Gastrocnemius medialis (tissue), 4 donors: ENCODE data around the gene CENPB. TPM values are rescaled to one million over a fixed set of nuclear protein-coding genes. Genes with fewer than 3 reads are reported as not detected.
A peak's percentile ranks its signal among the peaks of the same experiment; 100 is the strongest.

Experiments used
- ATAC-seq, 2 donors: fragments of 150-250 bp; one replicate each; pipeline ENCODE4 v1.9.1; 2016
- DNase-seq, 2 donors: peaks; one replicate each; pipeline ENCODE4 v3.0.0-alpha.2; 2019
- H3K27ac ChIP-seq, 4 donors: fragments of 200-600 bp; sonication (generic); 1 replicate in 1 of 4; 2 replicates in 3 of 4; pipeline ENCODE4 v1.5.1; 2016 to 2018; ENCODE audit warnings: mild to moderate bottlenecking in 2 of 4, moderate library complexity in 1 of 4
- H3K27me3 ChIP-seq, 3 donors: fragments of 200-600 bp; sonication (generic) in 2 of 3; 1 replicate in 1 of 3; 2 replicates in 2 of 3; pipeline versions ENCODE4 v1.5.1 to v1.6.0; 2016 to 2019; ENCODE audit warnings: mild to moderate bottlenecking in 1 of 3, moderate library complexity in 1 of 3
- H3K36me3 ChIP-seq, 2 donors: fragments of 200-600 bp; sonication (generic) in 1 of 2; one replicate each; pipeline ENCODE4 v1.5.1; 2017 to 2018
- H3K4me1 ChIP-seq, 2 donors: fragments of 200-600 bp; sonication (generic) in 1 of 2; one replicate each; pipeline ENCODE4 v1.5.1; 2016 to 2017; ENCODE audit warnings: mild to moderate bottlenecking in 2 of 2
- H3K4me3 ChIP-seq, 4 donors: fragments of 200-600 bp; sonication (generic) in 3 of 4; 1 replicate in 1 of 4; 2 replicates in 3 of 4; pipeline ENCODE4 v1.5.1; 2016 to 2019; ENCODE audit warnings: mild to moderate bottlenecking in 2 of 4
- H3K9me3 ChIP-seq, 3 donors: fragments of 200-600 bp; sonication (generic) in 2 of 3; 1 replicate in 1 of 3; 2 replicates in 2 of 3; pipeline ENCODE4 v1.5.1; 2016 to 2019
- POLR2A ChIP-seq, 2 donors: fragments of 450-650 bp; IDR thresholded peaks; one replicate each; pipeline ENCODE4 v1.6.1; 2017; ENCODE audit warnings: antibody characterized with exemption in 2 of 2, mild to moderate bottlenecking in 2 of 2, moderate library complexity in 2 of 2
- in situ Hi-C, 4 donors: fragments of 200-750 bp; cut with MboI; loops; one replicate each; pipeline versions ENCODE4 v1.15.0 to v1.8.0; 2017; ENCODE audit warnings: low sequenced_read_pairs in 4 of 4
- intact Hi-C: fragments of 100-400 bp; cut with DNase I; formaldehyde crosslinking; loops from one replicate; pipeline ENCODE4 v1.15.1; 2023; ENCODE audit warnings: low total_unique reads
- total RNA-seq, 4 donors: library from RNA; depleted of rRNA; stranded (reverse); fragments of >200 nt; gene quantifications; one replicate each; pipeline versions ENCODE4 v1.1.0 to v1.2.3, GENCODE V29; 2016
- TF ChIP-seq, protein P1 (sequence below), 5 experiments: fragments of 450-650 bp in 3 of 5; fragments of 200-600 bp in 2 of 5; sonication (generic) in 2 of 5; IDR thresholded peaks in 4 of 5; conservative IDR thresholded peaks in 1 of 5; 1 replicate in 4 of 5; 2 replicates in 1 of 5; pipeline ENCODE4 v1.5.1; 2016 to 2019; ENCODE audit warnings: antibody characterized with exemption in 5 of 5, mild to moderate bottlenecking in 3 of 5, moderate library complexity in 3 of 5

CENPB gene
- total RNA-seq, 4 donors from 2014 or later, result 67.5 to 186 (median 143) TPM

DNA sequence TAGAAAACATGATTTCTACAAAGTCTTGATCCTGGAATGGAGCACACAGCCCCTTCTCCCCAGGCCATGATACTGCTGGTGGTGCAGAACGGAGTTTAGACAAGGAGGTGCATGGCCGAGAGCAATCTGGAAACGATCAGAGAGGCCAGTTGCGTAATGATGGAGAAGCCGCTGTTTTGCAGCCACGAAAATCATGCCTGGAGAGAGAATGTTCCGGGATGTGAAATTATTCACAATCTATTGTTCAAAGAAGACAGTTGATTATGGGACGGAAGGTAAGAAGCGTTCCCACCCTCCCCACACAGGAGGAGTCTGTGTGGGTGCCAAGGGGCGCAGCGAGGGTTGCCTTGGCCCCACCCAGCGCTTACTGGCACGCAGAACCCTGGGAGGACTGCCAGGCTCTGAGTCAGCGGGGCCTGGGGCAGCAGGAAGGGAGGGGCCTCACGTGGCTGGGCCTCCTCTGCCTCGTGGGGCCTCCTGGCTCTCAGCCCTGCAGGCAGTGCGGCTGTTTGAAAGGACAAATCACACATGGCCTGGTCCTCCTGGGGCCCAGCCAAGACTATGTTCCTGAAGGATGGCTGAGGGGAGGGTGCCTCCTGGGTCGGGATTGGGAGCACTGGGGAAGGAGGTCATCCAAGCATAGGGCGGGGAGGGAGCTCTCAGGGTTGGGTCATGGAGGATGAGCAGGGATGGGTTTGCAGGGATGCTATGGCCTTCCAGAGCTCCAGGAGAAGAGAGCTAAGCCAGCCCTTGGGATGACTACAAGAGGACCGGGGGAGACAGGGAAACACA, 25.1 kb upstream of the CENPB start:
- Histone ChIP-seq H3K27me3 (no peaks in the 10 kb centered on the region), H3K4me3 (peak overlapping the region; percentile 48 to 60 (median 54)), H3K36me3 (no peaks in the 10 kb centered on the region), H3K27ac (peak overlapping the region; percentile 84 to 96 (median 90)), H3K9me3 (no peaks in the 10 kb centered on the region), H3K4me1 (peaks cover 22 to 35% of the 10 kb centered on the region in 2 donors)
- ATAC-seq (peak; percentile 87 to 91), DNase-seq (peak; percentile 96 to 99)
- TF ChIP-seq, protein P1, sequence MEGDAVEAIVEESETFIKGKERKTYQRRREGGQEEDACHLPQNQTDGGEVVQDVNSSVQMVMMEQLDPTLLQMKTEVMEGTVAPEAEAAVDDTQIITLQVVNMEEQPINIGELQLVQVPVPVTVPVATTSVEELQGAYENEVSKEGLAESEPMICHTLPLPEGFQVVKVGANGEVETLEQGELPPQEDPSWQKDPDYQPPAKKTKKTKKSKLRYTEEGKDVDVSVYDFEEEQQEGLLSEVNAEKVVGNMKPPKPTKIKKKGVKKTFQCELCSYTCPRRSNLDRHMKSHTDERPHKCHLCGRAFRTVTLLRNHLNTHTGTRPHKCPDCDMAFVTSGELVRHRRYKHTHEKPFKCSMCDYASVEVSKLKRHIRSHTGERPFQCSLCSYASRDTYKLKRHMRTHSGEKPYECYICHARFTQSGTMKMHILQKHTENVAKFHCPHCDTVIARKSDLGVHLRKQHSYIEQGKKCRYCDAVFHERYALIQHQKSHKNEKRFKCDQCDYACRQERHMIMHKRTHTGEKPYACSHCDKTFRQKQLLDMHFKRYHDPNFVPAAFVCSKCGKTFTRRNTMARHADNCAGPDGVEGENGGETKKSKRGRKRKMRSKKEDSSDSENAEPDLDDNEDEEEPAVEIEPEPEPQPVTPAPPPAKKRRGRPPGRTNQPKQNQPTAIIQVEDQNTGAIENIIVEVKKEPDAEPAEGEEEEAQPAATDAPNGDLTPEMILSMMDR (IDR thresholded peaks at IDR 0.05 in 4 of 5, conservative IDR thresholded peaks at IDR 0.05 in 1 of 5), result no peak
- TF ChIP-seq POLR2A (IDR thresholded peaks at IDR 0.05), result peak; percentile 69 to 71
- intact Hi-C loops (no loop called here), in situ Hi-C loops (no loop called here)

DNA sequence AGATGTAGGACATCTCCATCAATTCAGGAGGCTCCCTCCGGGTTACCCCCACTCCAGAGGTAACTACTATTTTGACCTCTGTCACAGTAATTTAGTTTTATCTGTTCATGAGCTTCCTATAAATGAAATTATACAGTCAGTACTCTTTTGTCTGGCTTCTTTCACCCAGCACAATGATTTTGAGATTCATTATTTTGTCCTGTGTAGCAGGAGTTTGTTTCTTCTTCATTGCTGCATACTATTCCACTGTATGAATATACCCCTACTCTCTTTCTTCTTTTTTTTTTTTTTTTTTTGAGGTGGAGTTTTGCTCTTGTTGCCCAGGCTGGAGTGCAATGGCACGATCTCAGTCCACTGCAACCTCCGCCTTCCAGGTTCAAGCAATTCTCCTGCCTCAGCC, 22.0 kb upstream of the CENPB start:
- H3K9me3 ChIP-seq, result no peaks in the 10 kb centered on the region
- intact Hi-C loops (no loop called here), in situ Hi-C loops (no loop called here)
- peak overlapping the region in 1 of 4 donors; percentile 12 for H3K4me3 ChIP-seq
- TF ChIP-seq, protein P1 (IDR thresholded peaks at IDR 0.05 in 4 of 5, conservative IDR thresholded peaks at IDR 0.05 in 1 of 5), result no peak
- no peak for TF ChIP-seq POLR2A (IDR thresholded peaks at IDR 0.05)
- peak overlapping the region; percentile 80 to 91 (median 83) for H3K27ac ChIP-seq
- no peak for DNase-seq
- peaks cover 31 to 48% of the 10 kb centered on the region in 2 donors for H3K4me1 ChIP-seq
- H3K36me3 ChIP-seq, result no peaks in the 10 kb centered on the region
- H3K27me3 ChIP-seq, result no peaks in the 10 kb centered on the region
- ATAC-seq, result no peak

DNA sequence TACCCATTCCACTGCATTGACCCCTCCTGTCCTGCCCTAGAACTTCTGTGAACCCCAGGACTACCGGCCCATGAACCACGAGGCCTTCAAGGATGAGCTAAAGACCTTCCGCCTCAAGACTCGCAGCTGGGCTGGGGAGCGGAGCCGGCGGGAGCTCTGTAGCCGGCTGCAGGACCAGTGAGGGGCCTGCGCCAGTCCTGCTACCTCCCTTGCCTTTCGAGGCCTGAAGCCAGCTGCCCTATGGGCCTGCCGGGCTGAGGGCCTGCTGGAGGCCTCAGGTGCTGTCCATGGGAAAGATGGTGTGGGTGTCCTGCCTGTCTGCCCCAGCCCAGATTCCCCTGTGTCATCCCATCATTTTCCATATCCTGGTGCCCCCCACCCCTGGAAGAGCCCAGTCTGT, 18.2 kb upstream of the CENPB start:
- H3K4me3 ChIP-seq, result no peak overlapping the region
- in situ Hi-C loops (no loop called here), intact Hi-C loops (no loop called here)
- H3K36me3 ChIP-seq, result no peaks in the 10 kb centered on the region
- H3K27ac ChIP-seq, result peak overlapping the region in 2 of 4 donors; percentile 81 to 85
- TF ChIP-seq, protein P1 (IDR thresholded peaks at IDR 0.05 in 4 of 5, conservative IDR thresholded peaks at IDR 0.05 in 1 of 5), result no peak
- no peak for TF ChIP-seq POLR2A (IDR thresholded peaks at IDR 0.05)
- no peaks in the 10 kb centered on the region for H3K27me3 ChIP-seq
- peaks cover 19 to 29% of the 10 kb centered on the region in 2 donors for H3K4me1 ChIP-seq
- no peaks in the 10 kb centered on the region for H3K9me3 ChIP-seq
- DNase-seq (no peak), ATAC-seq (no peak)

DNA sequence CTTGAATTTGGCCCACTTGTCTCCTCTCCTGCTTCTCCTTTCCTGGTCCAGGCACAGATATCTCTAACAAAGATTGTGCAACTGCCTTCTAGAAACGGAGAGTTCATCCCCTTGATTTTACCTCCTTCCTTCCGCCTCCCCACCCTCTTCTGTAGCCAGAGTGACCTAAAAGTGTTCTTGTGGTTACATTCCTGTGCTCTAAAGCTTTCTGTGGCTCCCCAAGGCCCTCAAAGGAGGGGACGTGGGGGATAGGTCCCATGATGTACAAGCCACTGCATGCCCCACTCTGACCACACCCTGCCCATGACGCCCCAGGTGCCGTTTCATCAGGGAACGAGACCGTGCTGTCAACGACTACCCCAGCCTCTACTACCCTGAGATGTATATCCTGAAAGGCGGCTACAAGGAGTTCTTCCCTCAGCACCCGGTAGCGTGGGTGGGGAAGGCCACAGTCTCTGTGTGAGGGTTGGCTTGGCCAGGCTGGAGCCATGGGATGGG, 17.8 kb upstream of the CENPB start:
- no peak for TF ChIP-seq POLR2A (IDR thresholded peaks at IDR 0.05)
- Histone ChIP-seq H3K36me3 (no peaks in the 10 kb centered on the region), H3K27ac (no peak overlapping the region), H3K27me3 (no peaks in the 10 kb centered on the region), H3K9me3 (no peaks in the 10 kb centered on the region), H3K4me1 (peaks cover 19 to 29% of the 10 kb centered on the region in 2 donors), H3K4me3 (no peak overlapping the region)
- DNase-seq (no peak), ATAC-seq (no peak)
- in situ Hi-C loops, result no loop called here
- intact Hi-C loops, result no loop called here

DNA sequence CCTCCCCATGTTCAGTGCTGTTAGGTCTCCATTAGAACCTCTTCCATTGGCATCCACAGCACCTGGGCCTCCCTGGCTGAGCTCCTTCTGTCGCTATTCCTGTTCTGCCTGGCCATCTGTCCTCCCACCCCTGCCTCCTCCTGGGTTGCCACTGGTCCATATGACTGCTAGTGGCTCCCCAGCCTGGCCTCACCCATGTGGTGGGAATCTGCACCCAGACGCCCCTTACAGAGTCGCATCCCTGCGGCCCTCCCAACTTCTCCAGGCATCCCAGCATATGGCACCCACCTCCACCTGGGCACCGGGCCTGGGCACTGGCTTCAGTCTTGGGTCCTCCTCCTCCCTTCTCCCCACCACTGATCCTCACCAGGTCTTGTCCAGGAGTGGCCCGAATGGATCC, 17.3 kb upstream of the CENPB start:
- ATAC-seq (no peak), DNase-seq (no peak)
- Histone ChIP-seq H3K27ac (no peak overlapping the region), H3K36me3 (no peaks in the 10 kb centered on the region), H3K27me3 (no peaks in the 10 kb centered on the region), H3K4me1 (peaks cover 19 to 29% of the 10 kb centered on the region in 2 donors), H3K4me3 (no peak overlapping the region), H3K9me3 (no peaks in the 10 kb centered on the region)
- no peak for TF ChIP-seq POLR2A (IDR thresholded peaks at IDR 0.05)
- TF ChIP-seq, protein P1 (IDR thresholded peaks at IDR 0.05 in 4 of 5, conservative IDR thresholded peaks at IDR 0.05 in 1 of 5), result no peak
- intact Hi-C loops (no loop called here), in situ Hi-C loops (no loop called here)
